ENCODE results near the gene CDY2B.
"Not testable (repeated sequence)": the region's sequence is repeated elsewhere in the genome, so short reads cannot be mapped to it uniquely, and the experiment has no call there.

DNA sequence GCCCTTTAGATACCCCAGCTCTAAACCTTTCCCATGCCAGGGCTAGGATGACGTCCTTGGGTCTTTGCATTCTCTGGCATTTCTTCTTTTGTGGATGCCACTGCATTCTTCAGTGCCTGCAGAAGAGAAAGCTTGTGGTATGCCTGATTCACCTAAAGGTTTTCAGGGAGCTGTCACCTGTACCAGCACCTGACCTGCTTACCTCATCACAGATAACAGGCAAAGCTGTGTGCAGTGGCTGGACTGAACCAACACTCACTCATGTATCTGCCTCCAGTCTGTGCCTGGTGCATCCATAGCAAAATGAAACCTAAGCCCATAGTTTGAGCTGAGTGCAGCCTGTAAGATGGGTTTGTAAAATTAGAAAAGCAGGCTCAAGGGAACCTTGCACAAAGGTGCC lies 3.3 kb downstream of the CDY2B start:
- not testable (repeated sequence) for TF ChIP-seq POLR2AphosphoS5 (IDR thresholded peaks at IDR 0.05; ENCODE audit: insufficient read depth in 1 of 2, low read depth in 1 of 2); CTCF (IDR thresholded peaks at IDR 0.05); POLR2A (IDR thresholded peaks at IDR 0.05)

Measured in vagina (tissue), 2 donors.